Thymus (tissue), 14 donors: Measurements from ENCODE around the gene PAK1IP1. TPM values are rescaled to one million over a fixed set of nuclear protein-coding genes. Genes with fewer than 3 reads are reported as not detected.
"Not testable (repeated sequence)": the region's sequence is repeated elsewhere in the genome, so short reads cannot be mapped to it uniquely, and the experiment has no call there.

Experiments
- DNase-seq, 9 donors: peaks; one replicate each; pipeline ENCODE4 v3.0.0-alpha.2; 2013; ENCODE audit warnings: low spot score in 9 of 9, low read depth in 6 of 9, missing footprints in 1 of 9
- H3K27ac ChIP-seq, 2 donors: one replicate each; pipeline ENCODE4 v1.5.1; 2013; ENCODE audit warnings: control low read depth in 1 of 2, low read depth in 1 of 2, low read length in 1 of 2, mild to moderate bottlenecking in 1 of 2, moderate library complexity in 1 of 2
- H3K27me3 ChIP-seq, 2 donors: one replicate each; pipeline ENCODE4 v1.5.1; 2013; ENCODE audit warnings: low read length in 1 of 2; ENCODE audit not compliant: control insufficient read depth in 2 of 2, insufficient read depth in 1 of 2
- H3K36me3 ChIP-seq, 2 donors: one replicate each; pipeline ENCODE4 v1.5.1; 2013; ENCODE audit warnings: low read length in 1 of 2, mild to moderate bottlenecking in 1 of 2, moderate library complexity in 1 of 2; ENCODE audit not compliant: control insufficient read depth in 2 of 2, insufficient read depth in 2 of 2
- H3K4me1 ChIP-seq, 2 donors: one replicate each; pipeline ENCODE4 v1.5.1; 2013; ENCODE audit warnings: low read length in 2 of 2; ENCODE audit not compliant: control insufficient read depth in 2 of 2, insufficient read depth in 2 of 2
- H3K4me3 ChIP-seq, 2 donors: one replicate each; pipeline ENCODE4 v1.5.1; 2013; ENCODE audit warnings: low read length in 2 of 2, control low read depth in 1 of 2, mild to moderate bottlenecking in 1 of 2
- H3K9me3 ChIP-seq, 2 donors: one replicate each; pipeline ENCODE4 v1.5.1; 2013; ENCODE audit warnings: low read length in 1 of 2, mild to moderate bottlenecking in 1 of 2; ENCODE audit not compliant: control insufficient read depth in 2 of 2, insufficient read depth in 1 of 2
- WGBS: extraction: QIAGEN DNeasy Blood & Tissue Kit; methylation state at CpG from one replicate; pipeline ENCODE4 v1.1.7; 2013; 5-methylcytosine and 5-hydroxymethylcytosine counted together
- long read RNA-seq, 10 donors: transcript quantifications; one replicate each; lab custom pipeline, GENCODE V29; 2026
- polyA plus RNA-seq: library from polyadenylated mRNA; stranded (reverse); fragments of 200-250 nt; gene quantifications from one replicate; pipeline ENCODE4 v1.2.3, GENCODE V29; 2013
- total RNA-seq: library from RNA; stranded (reverse); fragments of 120-200 nt; gene quantifications from one replicate; pipeline ENCODE4 v1.2.4, GENCODE V29; 2013
- donor health status: healthy.

The PAK1IP1 gene, protein sequence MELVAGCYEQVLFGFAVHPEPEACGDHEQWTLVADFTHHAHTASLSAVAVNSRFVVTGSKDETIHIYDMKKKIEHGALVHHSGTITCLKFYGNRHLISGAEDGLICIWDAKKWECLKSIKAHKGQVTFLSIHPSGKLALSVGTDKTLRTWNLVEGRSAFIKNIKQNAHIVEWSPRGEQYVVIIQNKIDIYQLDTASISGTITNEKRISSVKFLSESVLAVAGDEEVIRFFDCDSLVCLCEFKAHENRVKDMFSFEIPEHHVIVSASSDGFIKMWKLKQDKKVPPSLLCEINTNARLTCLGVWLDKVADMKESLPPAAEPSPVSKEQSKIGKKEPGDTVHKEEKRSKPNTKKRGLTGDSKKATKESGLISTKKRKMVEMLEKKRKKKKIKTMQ
- 18.0 TPM for total RNA-seq
- 13.6 TPM for polyA plus RNA-seq
- long read RNA-seq, donor 1, partial matches to known transcripts = 0 of 1 reads
- long read RNA-seq, donor 1, other reads (novel, unspliced or antisense) = 0 of 1 reads
- long read RNA-seq, donor 2 = 0 reads
- long read RNA-seq, donor 3, transcript PAK1IP1-201 (10 exons, 1,800 nt) = major isoform, 8 of 8 reads
- long read RNA-seq, donor 3, partial matches to known transcripts = 0 of 8 reads
- long read RNA-seq, donor 3, other reads (novel, unspliced or antisense) = 0 of 8 reads
- long read RNA-seq, donor 4, transcript PAK1IP1-201 (10 exons, 1,800 nt) = major isoform, 9 of 9 reads
- long read RNA-seq, donor 4, partial matches to known transcripts = 0 of 9 reads
- long read RNA-seq, donor 4, other reads (novel, unspliced or antisense) = 0 of 9 reads
- long read RNA-seq, donor 5, transcript PAK1IP1-201 (10 exons, 1,800 nt) = major isoform, 10 of 10 reads
- long read RNA-seq, donor 5, partial matches to known transcripts = 0 of 10 reads
- long read RNA-seq, donor 5, other reads (novel, unspliced or antisense) = 0 of 10 reads
- long read RNA-seq, donor 6, partial matches to known transcripts = 0 of 3 reads
- long read RNA-seq, donor 6, other reads (novel, unspliced or antisense) = 0 of 3 reads
- long read RNA-seq, donor 7, transcript PAK1IP1-201 (10 exons, 1,800 nt) = major isoform, 6 of 6 reads
- long read RNA-seq, donor 7, partial matches to known transcripts = 0 of 6 reads
- long read RNA-seq, donor 7, other reads (novel, unspliced or antisense) = 0 of 6 reads
- long read RNA-seq, donor 8, partial matches to known transcripts = 0 of 3 reads
- long read RNA-seq, donor 8, other reads (novel, unspliced or antisense) = 0 of 3 reads
- long read RNA-seq, donor 9, transcript PAK1IP1-201 (10 exons, 1,800 nt) = major isoform, 5 of 5 reads
- long read RNA-seq, donor 9, partial matches to known transcripts = 0 of 5 reads
- long read RNA-seq, donor 9, other reads (novel, unspliced or antisense) = 0 of 5 reads
- long read RNA-seq, donor 10, partial matches to known transcripts = 0 of 4 reads
- long read RNA-seq, donor 10, other reads (novel, unspliced or antisense) = 0 of 4 reads

DNA sequence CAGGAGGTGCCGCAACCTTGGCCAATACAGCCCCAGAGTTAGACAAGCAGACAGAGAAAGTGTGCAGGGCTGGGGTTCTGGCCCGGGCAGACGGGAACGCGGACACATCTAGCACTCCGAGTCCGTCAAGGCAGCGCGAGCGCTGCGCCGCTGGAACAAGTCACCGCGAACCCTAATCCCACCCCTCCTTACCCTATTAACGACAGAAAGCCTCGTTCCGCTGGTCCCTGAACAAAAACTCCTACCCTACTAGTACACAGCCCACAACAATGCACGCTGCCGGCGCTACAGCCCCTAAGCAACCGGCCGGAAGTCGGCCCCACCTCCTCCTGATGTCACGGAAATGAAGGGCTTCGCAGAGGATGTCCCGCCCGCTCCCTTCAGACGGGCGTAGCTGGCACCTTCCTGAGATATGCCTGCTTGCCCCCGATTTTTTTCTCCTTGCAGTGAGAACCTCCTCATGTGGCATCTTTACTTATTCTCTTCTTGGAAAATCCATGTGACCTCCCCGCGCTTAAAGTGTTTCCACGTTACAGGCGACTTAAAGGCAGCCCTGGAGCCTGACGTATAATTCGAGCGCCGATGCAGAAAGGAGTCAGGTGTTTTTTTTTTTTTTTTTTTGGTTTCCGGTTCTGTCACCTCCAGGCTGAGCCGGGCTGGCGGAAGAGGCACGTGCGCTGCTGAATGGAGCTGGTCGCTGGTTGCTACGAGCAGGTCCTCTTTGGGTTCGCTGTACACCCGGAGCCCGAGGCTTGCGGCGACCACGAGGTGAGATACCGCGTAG is at the start of gene PAK1IP1, which contains the start of gene C6orf52:
TSS of gene PAK1IP1 (plus strand) at position 671 of the 784 bp plus-strand sequence. CDS start at position 685, 14 bp downstream.
TSS of gene C6orf52 (minus strand) at position 315 of the 784 bp plus-strand sequence. CDS start 7,066 bp downstream, outside the sequence.
- WGBS = under 1% methylated on average over 53 of the region's 53 CpGs
- DNase-seq = peak; percentile 90 to 98 (median 93)
- peaks cover 11 to 16% of the 10 kb centered on the region in 2 donors for H3K4me1 ChIP-seq

DNA sequence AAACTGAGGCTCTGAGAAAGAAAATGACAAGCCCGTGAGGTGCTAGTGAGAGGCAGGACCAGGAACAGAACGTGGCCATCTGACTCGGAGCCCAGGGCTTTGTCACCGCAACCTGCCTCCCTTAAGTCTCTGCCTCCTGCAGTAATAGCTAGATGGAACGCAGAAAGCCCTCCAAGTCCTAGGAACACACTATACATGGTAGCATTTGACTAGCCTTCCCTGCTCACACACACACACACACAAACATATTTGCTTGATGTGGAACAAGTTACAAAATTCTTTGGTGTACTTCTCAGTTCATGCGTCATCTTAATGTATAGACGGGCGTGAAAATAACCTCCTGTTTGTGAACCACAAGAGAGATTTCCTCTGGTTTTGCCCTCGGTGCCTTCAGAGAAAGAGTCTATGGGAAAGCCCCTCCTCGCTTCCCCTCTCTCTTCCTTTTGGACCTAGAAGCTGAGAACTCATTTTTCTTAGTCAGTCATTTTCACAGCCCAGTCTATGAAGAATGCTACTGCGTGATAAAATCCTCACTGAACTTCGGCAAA is 39.2 kb upstream of the PAK1IP1 start:
- no peak overlapping the region for H3K4me3 ChIP-seq
- no peaks in the 10 kb centered on the region for H3K4me1 ChIP-seq
- no peaks in the 10 kb centered on the region for H3K36me3 ChIP-seq
- WGBS = 30% methylated on average over 12 of the region's 12 CpGs
- H3K27me3 ChIP-seq = peaks cover 0 to 6% of the 10 kb centered on the region in 2 donors
- peak in 6 of 9 donors; percentile 6 to 61 (median 12) for DNase-seq
- no peak overlapping the region for H3K27ac ChIP-seq
- H3K9me3 ChIP-seq = no peaks in the 10 kb centered on the region

More for the DNA sequence above, at the start of gene PAK1IP1, which contains the start of gene C6orf52:
- Histone ChIP-seq H3K27me3 (no peaks in the 10 kb centered on the region), H3K27ac (peak within 1 kb of the TSS; percentile 94 to 99), H3K36me3 (peaks cover 5 to 13% of the 10 kb centered on the region in 2 donors), H3K9me3 (no peaks in the 10 kb centered on the region), H3K4me3 (peak within 1 kb of the TSS; percentile 74 to 96)

DNA sequence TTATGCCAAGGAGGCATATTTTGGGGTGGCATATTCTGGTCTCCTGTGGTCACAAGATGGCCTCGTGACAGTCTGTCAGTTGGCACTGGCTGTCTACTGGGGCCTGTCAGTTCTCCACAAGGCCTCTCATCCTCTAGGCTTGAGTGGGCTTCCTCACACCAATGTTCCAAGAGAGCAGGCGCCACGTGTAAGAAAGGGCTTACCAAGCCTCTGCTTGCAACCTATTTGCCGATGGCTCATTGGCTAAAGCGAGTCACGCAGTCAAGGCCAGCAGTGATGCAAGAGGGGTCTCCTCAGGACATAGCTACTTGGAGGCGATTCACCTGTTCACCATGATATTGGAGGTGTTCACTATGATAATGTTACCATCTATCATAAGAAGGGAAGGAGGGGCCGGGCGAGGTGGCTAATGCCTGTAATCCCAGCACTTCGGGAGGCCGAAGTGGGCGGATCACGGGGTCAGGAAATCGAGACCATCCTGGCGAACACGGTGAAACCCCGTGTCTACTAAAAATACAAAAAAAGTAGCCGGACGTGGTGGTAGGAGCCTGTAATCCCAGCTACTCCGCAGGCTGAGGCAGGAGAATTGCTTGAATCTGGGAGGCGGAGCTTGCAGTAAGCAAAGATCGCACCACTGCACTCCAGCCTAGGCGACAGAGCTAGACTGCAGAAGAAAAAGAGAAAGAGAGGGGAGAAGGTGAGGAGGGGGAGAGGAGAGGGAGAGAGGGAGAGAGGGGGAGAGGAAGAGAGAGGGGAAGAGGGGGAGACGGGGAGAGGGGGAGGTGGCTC is 35.7 kb upstream of the PAK1IP1 start:
- DNase-seq = no peak
- 92% methylated on average over 24 of the region's 24 CpGs for WGBS
- H3K27me3 ChIP-seq = peaks cover 0 to 6% of the 10 kb centered on the region in 2 donors
- no peak overlapping the region for H3K27ac ChIP-seq
- H3K9me3 ChIP-seq = no peaks in the 10 kb centered on the region
- no peaks in the 10 kb centered on the region for H3K4me1 ChIP-seq
- H3K4me3 ChIP-seq = peak overlapping the region; percentile 12 to 27
- H3K36me3 ChIP-seq = no peaks in the 10 kb centered on the region

DNA sequence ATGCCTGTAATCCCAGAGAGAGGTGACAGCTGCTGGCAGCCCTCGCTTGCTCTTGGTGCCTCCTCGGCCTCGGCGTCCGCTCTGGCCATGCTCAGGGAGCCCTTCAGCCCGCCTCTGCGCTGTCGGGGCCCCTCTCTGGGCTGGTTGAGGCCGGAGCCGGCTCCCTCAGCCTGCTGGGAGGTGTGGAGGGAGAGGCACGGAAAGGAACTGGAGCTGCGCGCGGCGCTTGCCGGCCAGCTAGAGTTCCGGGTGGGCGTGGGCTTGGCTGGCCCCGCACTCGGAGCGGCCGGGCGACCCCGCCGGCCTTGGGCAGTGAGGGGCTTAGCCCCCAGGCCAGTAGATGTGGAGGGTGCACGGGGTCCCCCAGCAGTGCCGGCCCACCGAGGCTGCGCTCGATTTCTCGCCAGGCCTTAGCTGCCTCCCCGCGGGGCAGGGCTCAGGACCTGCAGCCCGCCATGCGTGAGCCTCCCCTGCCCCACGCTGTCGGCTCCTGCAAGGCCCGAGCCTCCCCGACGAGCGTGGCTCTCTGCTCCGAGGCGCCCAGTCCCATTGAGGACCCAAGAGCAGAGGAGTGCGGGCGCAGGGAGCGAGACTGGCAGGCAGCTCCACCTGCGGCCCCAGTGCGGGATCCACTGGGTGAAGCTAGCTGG is 34.9 kb upstream of the PAK1IP1 start:
- 85% methylated on average over 48 of the region's 48 CpGs for WGBS
- Histone ChIP-seq H3K9me3 (no peaks in the 10 kb centered on the region), H3K27me3 (peaks cover 0 to 4% of the 10 kb centered on the region in 2 donors), H3K36me3 (no peaks in the 10 kb centered on the region), H3K27ac (no peak overlapping the region), H3K4me1 (no peaks in the 10 kb centered on the region), H3K4me3 (peak overlapping the region; percentile 12 to 27)
- DNase-seq = no peak

DNA sequence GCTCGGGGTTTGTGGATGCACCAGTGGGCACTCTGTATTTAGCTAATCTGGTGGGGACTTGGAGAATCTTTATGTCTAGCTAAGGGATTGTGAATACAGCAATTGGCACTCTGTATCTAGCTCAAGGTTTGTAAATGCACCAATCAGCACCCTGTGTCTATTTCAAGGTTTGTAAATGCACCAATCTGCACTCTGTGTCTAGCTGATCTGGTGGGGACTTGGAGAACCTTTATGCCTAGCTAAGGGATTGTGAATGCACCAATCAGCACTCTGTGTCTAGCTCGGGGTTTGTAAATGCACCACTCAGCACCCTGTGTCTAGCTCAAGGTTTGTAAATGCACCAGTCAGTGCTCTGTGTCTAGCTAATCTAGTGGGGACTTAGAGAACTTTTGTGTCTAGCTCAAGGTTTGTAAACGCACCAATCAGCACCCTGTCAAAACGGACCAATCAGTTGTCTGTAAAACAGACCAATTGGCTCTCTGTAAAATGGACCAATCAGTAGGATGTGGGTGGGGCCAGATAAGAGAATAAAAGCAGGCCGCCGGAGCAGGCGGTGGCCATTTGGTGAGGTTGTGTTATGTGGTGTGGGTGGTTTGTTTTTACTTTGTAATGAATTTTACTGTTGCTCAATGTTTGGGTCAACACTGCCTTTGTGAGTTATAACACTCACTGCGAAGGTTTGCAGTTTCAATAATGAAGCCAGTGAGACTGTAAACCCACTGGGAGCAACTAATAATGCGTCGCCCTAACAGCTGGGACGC is 34.2 kb upstream of the PAK1IP1 start:
- not testable (repeated sequence) for H3K9me3 ChIP-seq, H3K4me1 ChIP-seq, H3K36me3 ChIP-seq, H3K4me3 ChIP-seq, H3K27me3 ChIP-seq, DNase-seq, H3K27ac ChIP-seq
- WGBS = 96% methylated on average over 11 of the region's 11 CpGs

DNA sequence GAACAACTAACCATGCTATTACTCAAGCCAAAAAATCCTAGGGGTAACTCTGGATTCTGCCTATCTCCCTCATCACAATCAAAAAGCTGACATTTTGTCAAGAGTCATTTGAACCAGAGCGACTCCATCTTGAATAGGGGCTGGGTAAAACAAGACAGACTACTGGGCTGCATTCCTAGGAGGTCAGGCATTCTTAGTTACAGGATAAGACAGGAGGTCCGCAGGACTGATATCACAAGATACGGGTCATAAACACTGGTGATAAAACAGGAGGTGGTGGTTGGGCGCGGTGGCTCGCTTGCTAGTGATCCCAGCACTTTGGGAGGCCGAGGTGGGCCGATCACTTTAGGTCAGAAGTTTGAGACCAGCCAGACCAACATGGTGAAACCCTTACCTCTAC is 32.6 kb upstream of the PAK1IP1 start:
- H3K36me3 ChIP-seq = no peaks in the 10 kb centered on the region
- H3K27me3 ChIP-seq = no peaks in the 10 kb centered on the region
- no peak for DNase-seq
- 97% methylated on average over 8 of the region's 8 CpGs for WGBS
- H3K4me1 ChIP-seq = no peaks in the 10 kb centered on the region
- H3K9me3 ChIP-seq = no peaks in the 10 kb centered on the region
- no peak overlapping the region for H3K27ac ChIP-seq
- H3K4me3 ChIP-seq = no peak overlapping the region
